GM11168 (cell line): ENCODE results near the gene BNIPL.

ENCODE experiments used
- in situ Hi-C: fragments of 300-500 bp; cut with MboI; formaldehyde crosslinking; loops from one replicate; pipeline ENCODE4 v1.12.0; 2022; ENCODE audit warnings: low sequenced_read_pairs; ENCODE audit not compliant: unreplicated experiment

The BNIPL gene

DNA sequence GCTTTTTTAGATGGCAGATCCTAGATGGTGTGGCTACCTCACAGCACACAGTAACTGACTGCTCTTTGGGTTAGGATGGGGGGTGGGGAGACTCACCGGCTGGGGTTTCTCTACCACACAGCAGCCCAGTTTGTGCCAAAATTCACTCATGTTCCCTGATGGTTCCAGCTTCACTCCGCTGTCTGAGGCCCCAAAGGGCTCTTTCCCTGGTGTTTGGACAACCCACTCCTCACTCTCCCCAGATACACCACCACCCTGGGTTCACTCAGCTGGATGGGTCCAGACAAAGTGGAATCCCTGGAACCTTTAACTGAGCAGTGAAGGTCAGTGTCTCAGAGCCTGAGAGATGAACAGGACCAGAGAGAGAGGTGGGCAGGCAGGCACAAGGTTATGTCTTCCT, 19.2 kb downstream of the BNIPL start:
- in situ Hi-C loops, result no loop called here

GRCh38 chr1:151056149-151056548, 19.8 kb downstream of the BNIPL start:
- in situ Hi-C loops, result no loop called here

GRCh38 chr1:151058692-151059091, 22.3 kb downstream of the BNIPL start:
- in situ Hi-C loops, result no loop called here

DNA sequence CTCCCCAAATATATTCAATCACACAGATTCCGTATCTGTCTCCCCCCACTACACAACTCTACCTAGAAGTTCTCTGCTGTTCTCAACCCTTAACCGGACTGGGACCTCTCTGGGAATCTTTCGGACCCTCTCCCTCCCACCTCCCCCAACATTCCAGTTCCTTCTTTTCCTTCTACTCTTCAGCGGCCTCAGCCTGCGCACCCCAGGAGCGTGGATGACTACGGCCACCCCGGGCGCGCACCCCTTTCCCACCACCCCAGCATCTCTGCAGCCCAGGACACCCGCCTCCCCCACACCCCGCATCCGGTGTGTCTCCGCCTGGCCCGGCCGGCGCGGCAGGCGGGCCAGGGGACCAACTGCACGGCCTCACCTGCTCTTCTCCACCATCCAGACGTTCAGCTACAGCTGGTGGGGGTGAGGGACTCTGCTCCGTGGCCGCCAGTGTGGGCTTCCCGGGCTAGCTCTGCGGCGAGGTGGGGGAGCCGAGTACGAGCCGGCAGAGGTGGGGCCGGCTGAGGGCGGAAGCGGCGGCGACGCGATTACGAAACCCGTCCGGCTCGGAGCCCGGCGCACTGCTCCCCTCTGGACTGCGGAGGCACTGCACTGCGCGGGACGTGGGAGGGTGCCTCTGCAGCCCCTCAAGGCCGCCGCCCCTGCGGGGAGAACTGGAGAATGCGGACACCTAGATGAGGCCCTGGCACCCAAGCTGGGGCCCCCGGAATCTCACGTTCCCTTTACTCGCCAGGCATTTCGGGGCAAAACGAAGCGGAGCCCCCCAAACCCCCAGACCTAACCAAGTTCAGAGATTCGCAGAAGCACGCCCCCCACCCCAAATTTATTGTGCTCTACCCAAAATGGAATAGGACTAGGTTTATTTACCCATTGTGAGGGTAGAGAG, 23.0 kb downstream of the BNIPL start, which contains the start of gene CDC42SE1:
Gene CDC42SE1 (minus strand): TSS at position 514 of the 898 bp plus-strand sequence. CDS start 3,892 bp downstream, outside the sequence.
- in situ Hi-C loops, result no loop called here

GRCh38 chr1:151060007-151060656, 23.7 kb downstream of the BNIPL start, which contains the start of gene MLLT11:
TSS of gene MLLT11 (plus strand) at chr1:151060397. CDS start at chr1:151067225, 6,828 bp downstream.
- in situ Hi-C loops, result no loop called here

DNA sequence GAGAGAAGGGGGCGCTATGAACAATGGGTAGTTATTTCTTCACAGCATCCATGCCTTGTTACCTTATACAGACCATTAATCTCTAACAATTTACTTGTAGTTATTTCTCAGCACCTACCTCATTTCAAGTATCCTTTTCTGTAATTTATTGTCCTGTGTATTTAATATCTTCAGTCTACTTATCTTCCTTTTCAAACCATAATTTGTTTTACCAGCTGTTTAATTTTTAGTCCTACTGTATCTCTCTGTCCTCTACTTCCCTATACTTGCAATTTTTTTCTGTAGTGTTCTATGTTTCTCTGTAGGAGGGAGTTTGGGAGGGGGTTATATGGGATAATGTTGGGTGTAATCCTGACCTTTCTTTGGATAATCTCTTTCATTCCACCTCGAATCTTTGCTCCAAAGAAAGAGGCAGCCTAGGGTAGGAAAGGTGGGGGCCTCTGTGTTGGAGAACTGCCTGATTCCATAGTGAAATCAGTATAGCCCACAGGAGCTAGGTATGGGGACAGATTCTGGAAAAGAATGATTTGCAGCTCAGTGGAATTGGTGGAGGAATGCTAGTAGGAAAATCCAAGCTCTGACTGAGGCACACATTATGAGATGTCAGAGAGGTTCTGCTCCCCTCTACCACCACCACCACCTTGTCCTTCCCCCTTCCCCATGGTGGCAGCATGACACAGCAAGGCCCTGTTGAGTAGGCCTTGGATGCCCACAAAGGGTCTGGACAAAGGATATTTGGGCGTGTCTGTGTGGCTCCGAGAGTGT, 24.5 kb downstream of the BNIPL start:
- in situ Hi-C loops, result no loop called here

DNA sequence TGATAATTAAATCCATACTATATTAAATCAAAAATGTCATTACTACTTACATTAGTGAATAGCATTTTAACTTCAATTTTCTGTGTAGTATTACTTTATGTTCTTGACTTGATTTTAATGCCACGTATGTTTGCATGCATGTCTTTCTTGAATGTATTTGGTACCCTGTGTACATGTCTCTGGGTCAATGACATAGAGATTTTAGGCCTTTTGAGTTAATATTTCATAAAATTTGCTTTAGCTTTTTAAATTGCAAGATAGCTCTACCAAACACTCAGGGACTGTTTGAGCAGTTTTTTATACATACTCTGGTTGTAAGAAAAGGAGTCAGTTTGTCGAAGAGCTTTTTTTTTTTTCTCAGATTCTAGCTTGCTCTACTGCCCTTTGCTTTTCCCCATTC, 25.3 kb downstream of the BNIPL start:
- in situ Hi-C loops, result no loop called here

- in situ Hi-C loops, result no loop called here
These were observed 26.5 kb downstream of the BNIPL start for GRCh38 chr1:151062741-151063371.

DNA sequence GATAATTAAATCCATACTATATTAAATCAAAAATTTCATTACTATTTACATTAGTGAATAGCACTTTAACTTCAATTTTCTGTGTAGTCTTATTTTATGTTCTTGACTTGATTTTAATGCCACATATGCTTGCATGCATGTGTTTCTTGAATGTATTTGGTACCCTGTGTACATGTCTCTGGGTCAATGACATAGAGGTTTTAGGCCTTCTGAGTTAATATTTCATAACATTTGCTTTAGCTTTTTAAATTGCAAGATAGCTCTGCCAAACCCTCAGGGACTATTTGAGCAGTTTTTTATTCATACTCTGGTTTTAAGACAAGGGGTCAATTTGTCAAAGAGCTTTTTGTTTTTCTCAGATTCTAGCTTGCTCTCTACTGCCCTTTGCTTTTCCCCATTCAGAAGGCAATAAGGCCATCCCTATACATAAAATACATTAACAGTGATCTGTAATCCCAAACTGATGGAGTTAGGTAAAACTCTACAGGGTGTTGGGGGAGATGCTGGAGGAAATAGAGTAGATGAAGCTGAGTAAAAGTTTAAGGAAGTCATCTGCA, 28.8 kb downstream of the BNIPL start:
- in situ Hi-C loops, result no loop called here

- in situ Hi-C loops, result no loop called here
These were observed 30.8 kb downstream of the BNIPL start for GRCh38 chr1:151067185-151067584.

GRCh38 chr1:151069103-151069486, 32.7 kb downstream of the BNIPL start:
- in situ Hi-C loops, result no loop called here

DNA sequence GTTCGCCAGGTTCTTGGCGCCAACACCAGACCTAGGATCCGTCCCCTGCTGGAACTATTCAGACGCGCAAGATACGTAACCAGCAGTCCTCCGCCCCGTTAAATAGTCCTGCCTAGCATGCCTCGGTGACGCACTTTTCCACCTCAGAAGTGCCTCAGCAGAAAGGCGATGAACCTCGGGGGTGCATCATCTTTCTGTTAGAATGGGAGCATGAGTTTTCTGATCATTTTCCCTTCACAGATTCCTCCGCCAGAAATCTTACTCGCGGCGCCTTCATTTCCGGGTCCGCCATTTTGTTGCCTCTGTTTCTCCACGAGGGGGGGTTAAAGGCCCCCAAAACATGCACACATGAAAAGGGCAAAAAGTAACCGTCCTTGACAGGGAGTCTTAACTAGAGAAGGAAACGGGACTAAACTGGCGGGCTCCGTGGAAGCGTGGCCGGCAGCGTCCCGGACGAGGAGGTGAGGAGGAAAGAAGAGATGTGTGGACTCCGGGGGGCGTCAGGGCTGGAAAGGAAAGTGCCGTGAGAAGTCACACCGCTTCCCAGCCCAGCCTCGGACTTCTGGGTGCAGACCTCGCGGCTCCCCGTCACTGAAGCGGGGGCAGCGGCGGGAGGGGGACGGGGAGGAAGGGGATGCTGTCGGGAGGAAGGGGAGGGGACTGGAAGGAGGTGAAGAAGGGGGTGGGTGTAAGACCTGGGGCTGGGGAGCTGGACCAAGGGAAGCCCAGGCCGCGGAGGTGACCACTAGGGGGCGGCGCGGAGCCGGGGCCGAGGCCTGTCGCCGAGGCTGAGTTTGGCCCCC, 34.3 kb downstream of the BNIPL start, which contains the start of gene GABPB2:
Gene GABPB2 (plus strand): TSS at position 288 of the 803 bp plus-strand sequence. CDS start 17,429 bp downstream, outside the sequence.
- in situ Hi-C loops, result no loop called here

DNA sequence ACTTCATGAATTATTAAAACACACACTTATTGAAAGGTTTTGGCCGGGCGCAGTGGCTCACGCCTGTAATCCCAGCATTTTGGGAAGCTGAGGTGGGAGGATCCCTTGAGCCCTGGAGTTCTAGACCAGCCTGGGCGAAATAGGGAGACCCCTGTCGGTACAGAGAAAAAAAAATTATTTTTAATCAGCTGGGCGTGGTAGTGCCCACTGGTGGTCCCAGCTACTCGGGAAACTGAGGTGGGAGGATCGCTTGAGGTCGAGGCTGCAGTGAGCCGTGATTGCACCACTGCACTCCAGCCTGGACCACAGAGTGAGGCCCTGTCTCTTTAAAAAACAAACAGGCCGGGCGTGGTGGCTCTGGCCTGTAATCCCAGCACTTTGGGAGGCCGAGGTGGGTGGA, 35.8 kb downstream of the BNIPL start:
- in situ Hi-C loops, result no loop called here

DNA sequence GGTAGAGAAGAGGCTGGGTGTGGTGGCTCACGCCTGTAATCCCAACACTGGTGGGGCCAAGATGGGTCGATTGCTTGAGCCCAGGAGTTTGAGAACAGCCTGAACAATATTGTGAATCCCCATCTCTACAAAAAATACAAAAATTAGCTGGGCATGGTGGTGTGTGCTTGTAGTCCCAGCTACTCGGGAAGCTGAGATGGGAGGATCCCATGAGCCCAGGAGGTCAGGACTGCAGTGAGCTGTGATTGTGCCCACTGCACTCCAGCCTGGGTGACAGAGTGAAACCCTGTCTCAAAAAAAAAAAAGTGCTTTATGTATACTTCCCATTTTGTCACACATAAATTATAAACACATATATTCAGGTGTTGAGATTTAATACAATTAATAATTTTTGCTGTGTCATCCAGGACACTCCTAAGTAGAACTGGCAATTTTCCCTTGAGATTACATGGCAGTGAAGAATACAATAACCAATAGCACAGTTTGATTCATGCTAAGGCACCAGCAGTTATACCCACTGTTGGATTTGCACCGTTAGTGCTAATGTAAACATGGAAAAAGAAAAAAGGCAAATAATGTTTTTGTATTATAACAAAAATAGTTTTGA, 49.7 kb downstream of the BNIPL start:
- in situ Hi-C loops, result no loop called here
